ENCODE data around the gene PLA2G2F. TPM values are rescaled to one million over a fixed set of nuclear protein-coding genes. Genes with fewer than 3 reads are reported as not detected.

The PLA2G2F gene
- total RNA-seq, 4 donors from 2014 or later: not detected

- DNase-seq: no peak
Observed at GRCh38 chr1:20180844-20181207, 41.7 kb downstream of the PLA2G2F start.

GRCh38 chr1:20182415-20182814 is 43.3 kb downstream of the PLA2G2F start:
- TF ChIP-seq CTCF (IDR thresholded peaks at IDR 0.05) (no peak), POLR2A (IDR thresholded peaks at IDR 0.05) (no peak)
- no peaks in the 10 kb centered on the region for H3K9me3 ChIP-seq
- no peak overlapping the region for H3K4me3 ChIP-seq (replicated peaks in 1 of 3)
- no peak overlapping the region for H3K27ac ChIP-seq
- H3K27me3 ChIP-seq: no peaks in the 10 kb centered on the region
- peaks cover 11 to 21% of the 10 kb centered on the region in 2 donors for H3K4me1 ChIP-seq
- intact Hi-C loops (cut with DNase I): no loop called here
- DNase-seq: no peak
- no peaks in the 10 kb centered on the region for H3K36me3 ChIP-seq

More at GRCh38 chr1:20180844-20181207, 41.7 kb downstream of the PLA2G2F start:
- Histone ChIP-seq H3K4me3 (replicated peaks in 1 of 3) (no peak overlapping the region), H3K9me3 (no peaks in the 10 kb centered on the region), H3K36me3 (no peaks in the 10 kb centered on the region), H3K4me1 (peaks cover 0 to 5% of the 10 kb centered on the region in 2 donors), H3K27ac (no peak overlapping the region), H3K27me3 (no peaks in the 10 kb centered on the region)
- no peak for TF ChIP-seq CTCF (IDR thresholded peaks at IDR 0.05)
- no peak for TF ChIP-seq POLR2A (IDR thresholded peaks at IDR 0.05)
- intact Hi-C loops (cut with DNase I): no loop called here
- WGBS, 2 donors: 78 to 87% methylated on average over 3 of the region's 3 CpGs

GRCh38 chr1:20183035-20183434 is 43.9 kb downstream of the PLA2G2F start:
- intact Hi-C loops (cut with DNase I): no loop called here
- H3K4me1 ChIP-seq: peaks cover 15 to 25% of the 10 kb centered on the region in 2 donors
- TF ChIP-seq POLR2A (IDR thresholded peaks at IDR 0.05) (no peak), CTCF (IDR thresholded peaks at IDR 0.05) (no peak)
- DNase-seq: no peak
- H3K36me3 ChIP-seq: no peaks in the 10 kb centered on the region
- no peak overlapping the region for H3K4me3 ChIP-seq (replicated peaks in 1 of 3)
- H3K27me3 ChIP-seq: no peaks in the 10 kb centered on the region
- no peak overlapping the region for H3K27ac ChIP-seq
- no peaks in the 10 kb centered on the region for H3K9me3 ChIP-seq
- WGBS, 2 donors: 90 to 91% methylated on average over 10 of the region's 10 CpGs

GRCh38 chr1:20183616-20184271 is 44.6 kb downstream of the PLA2G2F start:
- no peak overlapping the region for H3K4me3 ChIP-seq (replicated peaks in 1 of 3)
- H3K27ac ChIP-seq: no peak overlapping the region
- no peaks in the 10 kb centered on the region for H3K27me3 ChIP-seq
- H3K9me3 ChIP-seq: no peaks in the 10 kb centered on the region
- intact Hi-C loops (cut with DNase I): no loop called here
- no peaks in the 10 kb centered on the region for H3K36me3 ChIP-seq
- H3K4me1 ChIP-seq: peaks cover 15 to 26% of the 10 kb centered on the region in 2 donors
- DNase-seq: no peak
- 70 to 78% methylated on average over 12 to 13 of the region's 13 CpGs for WGBS, 2 donors
- TF ChIP-seq POLR2A (IDR thresholded peaks at IDR 0.05) (no peak), CTCF (IDR thresholded peaks at IDR 0.05) (no peak)

DNA sequence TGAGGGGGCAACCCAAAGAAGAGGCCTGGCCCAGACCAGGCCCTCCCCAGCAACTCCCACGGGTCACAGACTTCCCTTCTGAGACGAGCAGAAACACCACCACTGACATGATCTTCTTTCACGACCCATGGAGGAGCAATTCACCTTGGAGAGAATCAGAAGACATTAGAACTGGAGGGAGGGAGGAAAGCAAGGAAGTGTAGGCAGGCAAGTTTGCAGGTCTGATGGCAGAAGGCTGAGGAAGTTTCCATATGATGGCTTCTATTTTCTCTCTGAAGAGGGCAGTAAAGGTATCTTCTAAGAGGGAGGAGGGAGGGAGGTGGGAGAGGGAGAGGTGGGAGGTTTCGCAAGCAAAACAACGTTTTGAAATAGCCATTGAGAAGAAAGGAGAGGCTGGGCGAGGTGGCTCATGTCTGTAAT is 45.4 kb downstream of the PLA2G2F start:
- TF ChIP-seq CTCF (IDR thresholded peaks at IDR 0.05) (no peak), POLR2A (IDR thresholded peaks at IDR 0.05) (no peak)
- DNase-seq: no peak
- Histone ChIP-seq H3K4me1 (peaks cover 15 to 26% of the 10 kb centered on the region in 2 donors), H3K4me3 (replicated peaks in 1 of 3) (no peak overlapping the region), H3K27me3 (no peaks in the 10 kb centered on the region), H3K36me3 (no peaks in the 10 kb centered on the region), H3K27ac (no peak overlapping the region), H3K9me3 (no peaks in the 10 kb centered on the region)
- intact Hi-C loops (cut with DNase I): no loop called here
- WGBS, 2 donors: 71 to 74% methylated on average over 6 of the region's 6 CpGs
